DND-41 (cell line): ENCODE measurements around the gene KMT5C.

ENCODE experiments used
- ATAC-seq: fragments of 200-7000 bp; cut with Tn5 transposase; 3 replicates; pipeline ENCODE4 v1.9.1; 2021; ENCODE audit warnings: low read depth; ENCODE audit not compliant: insufficient read depth
- DNase-seq: peaks from one replicate; pipeline ENCODE4 v3.0.0-alpha.2; 2020
- H2AFZ ChIP-seq: 2 replicates; pipeline ENCODE4 v1.6.0; 2012; ENCODE audit warnings: low read depth, low read length
- H3K27ac ChIP-seq: 2 replicates; pipeline ENCODE4 v1.5.1; 2012; ENCODE audit warnings: low read length, inconsistent platforms
- H3K27me3 ChIP-seq: fragments of 200-600 bp; sonication (generic); 2 replicates; pipeline ENCODE4 v1.6.0; 2012; ENCODE audit warnings: low read length, mild to moderate bottlenecking, inconsistent platforms; ENCODE audit not compliant: insufficient read depth, poor library complexity
- H3K36me3 ChIP-seq: 2 replicates; pipeline ENCODE4 v1.5.1; 2012; ENCODE audit warnings: low read length, inconsistent platforms; ENCODE audit not compliant: insufficient read depth
- H3K4me1 ChIP-seq: 2 replicates; pipeline ENCODE4 v1.5.1; 2012; ENCODE audit warnings: mild to moderate bottlenecking, low read length; ENCODE audit not compliant: insufficient read depth
- H3K4me2 ChIP-seq: 2 replicates; pipeline ENCODE4 v1.6.0; 2012; ENCODE audit warnings: mild to moderate bottlenecking, moderate library complexity, low read length, inconsistent platforms; ENCODE audit not compliant: insufficient read depth
- H3K4me3 ChIP-seq, 2 experiments: fragments of 200-600 bp in 1 of 2; shearing (Covaris generic) in 1 of 2; 2 replicates each; pipeline ENCODE4 v1.5.1; 2012 to 2016; ENCODE audit warnings: inconsistent platforms in 2 of 2, low read length in 2 of 2, mild to moderate bottlenecking in 2 of 2, low read depth in 1 of 2, moderate library complexity in 1 of 2
- H3K79me2 ChIP-seq: 2 replicates; pipeline ENCODE4 v1.6.0; 2012; ENCODE audit warnings: low read length, inconsistent platforms; ENCODE audit not compliant: insufficient read depth
- H3K9ac ChIP-seq: 2 replicates; pipeline ENCODE4 v1.6.0; 2012; ENCODE audit warnings: low read depth, mild to moderate bottlenecking, inconsistent platforms, low read length, moderate library complexity
- H3K9me3 ChIP-seq: 2 replicates; pipeline ENCODE4 v1.5.1; 2012; ENCODE audit warnings: low read length, moderate library complexity, mild to moderate bottlenecking, inconsistent platforms; ENCODE audit not compliant: insufficient read depth, severe bottlenecking
- H4K20me1 ChIP-seq: 2 replicates; pipeline ENCODE4 v1.6.0; 2012; ENCODE audit warnings: low read length; ENCODE audit not compliant: insufficient read depth
- CTCF ChIP-seq: IDR thresholded peaks from 2 replicates; pipeline ENCODE4 v1.5.1; 2012; ENCODE audit warnings: borderline replicate concordance, low read length, moderate library complexity, mild to moderate bottlenecking; ENCODE audit not compliant: poor library complexity, severe bottlenecking; ENCODE audit errors: extremely low read depth
- EZH2 ChIP-seq: IDR thresholded peaks from 3 replicates; pipeline ENCODE4 v1.6.1; 2012; ENCODE audit warnings: borderline replicate concordance, low read depth, mild to moderate bottlenecking, moderate library complexity, low read length, inconsistent platforms; ENCODE audit not compliant: severe bottlenecking

The KMT5C gene

GRCh38 chr19:55350620-55351315, 11.1 kb downstream of the KMT5C start:
- DNase-seq (no peak), ATAC-seq (no peak)
- Histone ChIP-seq H3K4me3 (no peak overlapping the region), H3K9me3 (no peaks in the 10 kb centered on the region), H2AFZ (no peak overlapping the region), H3K4me1 (no peaks in the 10 kb centered on the region), H3K79me2 (no peaks in the 10 kb centered on the region), H3K27ac (no peak overlapping the region), H3K9ac (no peak overlapping the region), H4K20me1 (peaks cover 8% of the 10 kb centered on the region), H3K27me3 (no peaks in the 10 kb centered on the region), H3K36me3 (peaks cover 26% of the 10 kb centered on the region), H3K4me2 (no peak overlapping the region)
- TF ChIP-seq EZH2 (no peak), CTCF (no peak)

GRCh38 chr19:55352040-55352439, 12.4 kb downstream of the KMT5C start:
- ATAC-seq (peak; percentile 12; the same call in 1 of the 3 replicates), DNase-seq (no peak)
- H3K79me2 ChIP-seq = no peaks in the 10 kb centered on the region
- H3K4me1 ChIP-seq = no peaks in the 10 kb centered on the region
- no peak overlapping the region for H3K4me2 ChIP-seq
- no peaks in the 10 kb centered on the region for H3K27me3 ChIP-seq
- TF ChIP-seq CTCF = no peak
- no peak for TF ChIP-seq EZH2
- no peak overlapping the region for H3K27ac ChIP-seq
- peaks cover 3% of the 10 kb centered on the region; the same call in 1 of the 2 replicates for H4K20me1 ChIP-seq
- H3K9me3 ChIP-seq = no peaks in the 10 kb centered on the region
- H3K4me3 ChIP-seq = no peak overlapping the region
- H3K36me3 ChIP-seq = peaks cover 14% of the 10 kb centered on the region
- no peak overlapping the region for H3K9ac ChIP-seq
- H2AFZ ChIP-seq = no peak overlapping the region

GRCh38 chr19:55352549-55353145, 13.0 kb downstream of the KMT5C start:
- peaks cover 10% of the 10 kb centered on the region; the same call in 1 of the 2 replicates for H3K36me3 ChIP-seq
- H3K4me1 ChIP-seq = no peaks in the 10 kb centered on the region
- ATAC-seq (no peak), DNase-seq (no peak)
- no peak overlapping the region for H3K9ac ChIP-seq
- no peak for TF ChIP-seq CTCF
- no peak for TF ChIP-seq EZH2
- H4K20me1 ChIP-seq = no peaks in the 10 kb centered on the region; the same call in 1 of the 2 replicates
- H3K27me3 ChIP-seq = no peaks in the 10 kb centered on the region
- no peak overlapping the region for H3K4me2 ChIP-seq
- H3K27ac ChIP-seq = no peak overlapping the region
- H3K4me3 ChIP-seq = no peak overlapping the region
- H3K79me2 ChIP-seq = no peaks in the 10 kb centered on the region
- no peaks in the 10 kb centered on the region for H3K9me3 ChIP-seq
- no peak overlapping the region for H2AFZ ChIP-seq
